K562 (cell line): ENCODE results near the gene SCUBE1. TPM values are rescaled to one million over a fixed set of nuclear protein-coding genes. Genes with fewer than 3 reads are reported as not detected.

Experiments used
- BHLHE40 ChIP-seq: IDR thresholded peaks from 2 replicates; pipeline ENCODE4 v1.6.1; 2011; ENCODE audit warnings: low read length, improper control_type of control experiment
- CTBP1 ChIP-seq: fragments of 450-650 bp; IDR thresholded peaks from 2 replicates; pipeline ENCODE4 v1.6.1; 2016; ENCODE audit warnings: borderline replicate concordance
- GATAD2B ChIP-seq: fragments of 450-650 bp; IDR thresholded peaks from 2 replicates; pipeline ENCODE4 v1.6.1; 2017; ENCODE audit warnings: mild to moderate bottlenecking, borderline replicate concordance
- HNRNPK ChIP-seq: fragments of 200-400 bp; formaldehyde crosslinking; IDR thresholded peaks from one replicate; pipeline ENCODE4 v1.6.1; 2018; ENCODE audit warnings: mild to moderate bottlenecking, low read depth, low read length; ENCODE audit not compliant: poor library complexity, severe bottlenecking
- ILK ChIP-seq: fragments of 450-650 bp; IDR thresholded peaks from 2 replicates; pipeline ENCODE4 v1.6.1; 2016; ENCODE audit warnings: missing genetic modification characterization, low read depth, mild to moderate bottlenecking, missing compliant biosample characterization, moderate library complexity, borderline replicate concordance
- KDM5B ChIP-seq: fragments of 200-600 bp; sonication (generic); IDR thresholded peaks from 2 replicates; pipeline ENCODE4 v1.6.1; 2012; ENCODE audit warnings: low read depth, mild to moderate bottlenecking, moderate library complexity, low read length, control low read depth, inconsistent platforms; ENCODE audit not compliant: insufficient replicate concordance
- MXD1 ChIP-seq: fragments of 250-450 bp; sonication (Bioruptor Pico); IDR thresholded peaks from 2 replicates; pipeline ENCODE4 v1.8.0; 2021; ENCODE audit warnings: borderline replicate concordance, mild to moderate bottlenecking, moderate library complexity; ENCODE audit not compliant: poor library complexity, severe bottlenecking
- MYBL2 ChIP-seq, 2 experiments: fragments of 450-650 bp in 1 of 2; sonication (generic) in 1 of 2; formaldehyde crosslinking in 1 of 2; IDR thresholded peaks; 2 replicates each; pipeline versions ENCODE4 v1.6.1 to v1.8.1; 2017 to 2022; ENCODE audit warnings: borderline replicate concordance in 1 of 2, inconsistent platforms in 1 of 2, low read depth in 1 of 2, mild to moderate bottlenecking in 1 of 2, missing genetic modification reagents in 1 of 2, moderate library complexity in 1 of 2
- NFE2 ChIP-seq: IDR thresholded peaks from 2 replicates; pipeline ENCODE4 v1.6.1; 2014; ENCODE audit warnings: antibody characterized with exemption, low read depth
- PHF8 ChIP-seq: fragments of 200-600 bp; sonication (generic); IDR thresholded peaks from 2 replicates; pipeline ENCODE4 v1.6.1; 2012; ENCODE audit warnings: mixed run types, mild to moderate bottlenecking, inconsistent platforms, low read length, moderate library complexity, borderline replicate concordance
- POLR2AphosphoS5 ChIP-seq: IDR thresholded peaks from 2 replicates; pipeline ENCODE4 v1.6.1; 2011; ENCODE audit warnings: mild to moderate bottlenecking, low read depth, low read length, moderate library complexity; ENCODE audit not compliant: control insufficient read depth, insufficient read depth
- RB1 ChIP-seq: fragments of 450-650 bp; IDR thresholded peaks from 2 replicates; pipeline ENCODE4 v1.6.1; 2017; ENCODE audit warnings: low read depth, mild to moderate bottlenecking
- RBFOX2 ChIP-seq: fragments of 200-400 bp; formaldehyde crosslinking; IDR thresholded peaks from 2 replicates; pipeline ENCODE4 v1.6.1; 2017; ENCODE audit warnings: low read depth, mild to moderate bottlenecking, low read length, moderate library complexity
- RFX7 ChIP-seq: fragments of 250-450 bp; sonication (Bioruptor Pico); IDR thresholded peaks from 2 replicates; pipeline ENCODE4 v1.5.1; 2021; ENCODE audit warnings: mild to moderate bottlenecking
- SIN3A ChIP-seq, 2 experiments: fragments of 150-350 bp in 1 of 2; IDR thresholded peaks; 2 replicates each; pipeline ENCODE4 v1.6.1; 2011 to 2016; ENCODE audit warnings: borderline replicate concordance in 2 of 2, low read depth in 2 of 2, low read length in 2 of 2, mild to moderate bottlenecking in 2 of 2, moderate library complexity in 2 of 2; ENCODE audit not compliant: control insufficient read depth in 1 of 2
- THRAP3 ChIP-seq: fragments of 450-650 bp; IDR thresholded peaks from 2 replicates; pipeline ENCODE4 v1.6.1; 2016; ENCODE audit warnings: mild to moderate bottlenecking, inconsistent platforms, borderline replicate concordance
- ZNF740 ChIP-seq, 3 experiments: fragments of 200-800 bp in 1 of 3; sonication (Bioruptor generic) in 1 of 3; sonication (generic) in 1 of 3; formaldehyde crosslinking in 1 of 3; IDR thresholded peaks; 2 replicates each; pipeline versions ENCODE4 v1.6.1 to v1.8.0; 2016 to 2022; ENCODE audit warnings: mild to moderate bottlenecking in 2 of 3, missing compliant biosample characterization in 2 of 3, missing genetic modification characterization in 2 of 3, missing genetic modification reagents in 1 of 3
- polyA plus RNA-seq, 8 experiments: library from polyadenylated mRNA; depleted of rRNA in 4 of 8; stranded (reverse) in 5 of 8; unstranded in 3 of 8; fragments of >200 nt; fragmentation: Nextera tagmentation in 2 of 8; fragmentation: Illumina TruSeq in 1 of 8; extraction: Ambion mirVana in 2 of 8; extraction: Trizol in 1 of 8; gene quantifications; 2 replicates each; pipeline versions ENCODE4 v1.2.1 to v1.2.3, GENCODE V29; 2011 to 2014; ENCODE audit warnings: inconsistent platforms in 1 of 8, missing spikeins in 1 of 8
- total RNA-seq, 7 experiments: library from RNA; depleted of rRNA in 6 of 7; stranded (reverse); fragments of >200 nt in 6 of 7; fragmentation: Illumina TruSeq in 2 of 7; extraction: Trizol in 2 of 7; gene quantifications; 2 replicates each; pipeline versions ENCODE4 v1.2.1 to v1.2.3, GENCODE V29; 2011 to 2021; ENCODE audit warnings: low replicate concordance in 1 of 7
- TF ChIP-seq, protein P1 (sequence below): fragments of 250-450 bp; sonication (Bioruptor Pico); IDR thresholded peaks from 2 replicates; pipeline ENCODE4 v1.5.1; 2021; ENCODE audit warnings: mild to moderate bottlenecking
- TF ChIP-seq, protein P2 (sequence below), 2 experiments: fragments of 250-450 bp in 1 of 2; fragments of 450-650 bp in 1 of 2; sonication (Bioruptor Pico) in 1 of 2; IDR thresholded peaks; 2 replicates each; pipeline versions ENCODE4 v1.6.1 to v1.8.0; 2016 to 2021; ENCODE audit warnings: mild to moderate bottlenecking in 2 of 2, moderate library complexity in 2 of 2, missing compliant biosample characterization in 1 of 2, missing genetic modification characterization in 1 of 2

Gene SCUBE1
- total and polyA plus RNA-seq, 9 of the 15 experiments (the other 6 are each of a cell fraction or from before 2014, with no cell fraction given) = 0.03 to 0.47 (median 0.29) TPM; not detected in 6

DNA sequence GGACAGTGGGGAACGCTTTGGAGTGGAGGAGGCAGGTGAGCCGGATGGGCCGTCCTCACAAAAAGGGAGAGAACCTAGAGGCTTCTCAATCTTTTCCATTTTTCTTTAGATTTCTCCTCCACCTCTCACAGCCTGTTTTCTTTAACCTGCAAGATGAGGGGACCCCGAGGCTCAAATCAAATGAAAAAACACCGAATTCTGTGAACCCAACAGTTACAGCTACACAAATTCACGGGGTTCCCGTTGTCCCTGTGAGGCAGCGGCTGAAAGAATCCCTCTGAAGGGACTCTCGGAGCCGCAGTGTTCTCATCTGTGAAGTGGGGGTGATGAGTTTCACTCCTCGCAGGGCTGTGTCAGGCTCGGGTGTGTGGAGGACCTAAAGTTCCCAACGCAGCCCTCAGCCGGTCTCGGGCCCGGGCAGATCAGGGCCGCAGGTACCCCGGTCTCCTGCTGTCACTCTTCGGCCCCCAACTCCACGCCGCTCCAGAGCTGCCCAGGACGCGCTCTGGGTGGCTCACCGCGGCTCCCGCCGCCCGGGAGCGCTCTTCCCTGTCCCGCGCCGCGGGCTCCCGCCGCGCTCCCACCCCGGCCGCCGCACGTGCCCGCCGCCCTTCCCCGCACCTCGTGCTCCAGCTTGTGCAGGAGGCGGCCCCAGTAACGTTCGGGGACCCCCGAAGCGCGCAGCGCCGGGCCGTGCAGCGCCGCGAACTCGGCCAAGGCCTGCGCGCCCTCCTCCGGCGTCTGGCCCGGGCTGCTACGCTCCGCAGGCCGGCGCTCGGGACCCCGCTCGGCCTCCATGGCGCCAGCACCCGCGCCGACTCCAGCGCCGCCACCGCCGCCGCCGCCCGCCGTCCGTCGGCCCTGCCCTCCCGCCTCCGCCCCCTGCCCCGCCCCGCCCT, 156.7 kb downstream of the SCUBE1 start, which contains the start of gene TTLL12 (continued):
- no peak for TF ChIP-seq ILK (tag)
- peak; percentile 90 for TF ChIP-seq BHLHE40
- TF ChIP-seq MXD1 = peak; percentile 47
- TF ChIP-seq, protein P1, sequence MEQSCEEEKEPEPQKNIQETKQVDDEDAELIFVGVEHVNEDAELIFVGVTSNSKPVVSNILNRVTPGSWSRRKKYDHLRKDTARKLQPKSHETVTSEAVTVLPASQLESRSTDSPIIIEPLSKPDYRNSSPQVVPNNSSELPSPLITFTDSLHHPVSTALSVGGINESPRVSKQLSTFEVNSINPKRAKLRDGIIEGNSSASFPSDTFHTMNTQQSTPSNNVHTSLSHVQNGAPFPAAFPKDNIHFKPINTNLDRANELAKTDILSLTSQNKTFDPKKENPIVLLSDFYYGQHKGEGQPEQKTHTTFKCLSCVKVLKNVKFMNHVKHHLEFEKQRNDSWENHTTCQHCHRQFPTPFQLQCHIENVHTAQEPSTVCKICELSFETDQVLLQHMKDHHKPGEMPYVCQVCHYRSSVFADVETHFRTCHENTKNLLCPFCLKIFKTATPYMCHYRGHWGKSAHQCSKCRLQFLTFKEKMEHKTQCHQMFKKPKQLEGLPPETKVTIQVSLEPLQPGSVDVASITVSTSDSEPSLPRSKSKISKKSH (CRISPR knock-in tag) = no peak
- peak; percentile 78; the same call in 1 of the 2 replicates for TF ChIP-seq PHF8
- no peak for TF ChIP-seq NFE2
- TF ChIP-seq RB1 = peak; percentile 65; the same call in 1 of the 2 replicates
- no peak for TF ChIP-seq MYBL2 (IDR thresholded peaks at IDR 0.05; ENCODE audit: low read depth)
- TF ChIP-seq MYBL2 (CRISPR knock-in tag; IDR thresholded peaks at IDR 0.05; ENCODE audit: borderline replicate concordance) = no peak
- TF ChIP-seq ZNF740 (CRISPR knock-in tag; IDR thresholded peaks at IDR 0.05) = peak; percentile 11; the same call in 1 of the 2 replicates
- TF ChIP-seq ZNF740 (tag; IDR thresholded peaks at IDR 0.05) = peak in 1 of 2 experiments; percentile 11; a peak in 1 of 4 replicates
- TF ChIP-seq THRAP3 = no peak
- TF ChIP-seq CTBP1 = peak; percentile 60
- no peak for TF ChIP-seq RFX7 (CRISPR knock-in tag)
- TF ChIP-seq RBFOX2 = peak; percentile 64
- TF ChIP-seq GATAD2B = peak; percentile 61
- TF ChIP-seq KDM5B = peak; percentile 70
- peak; percentile 17 for TF ChIP-seq HNRNPK
- TF ChIP-seq, protein P2, sequence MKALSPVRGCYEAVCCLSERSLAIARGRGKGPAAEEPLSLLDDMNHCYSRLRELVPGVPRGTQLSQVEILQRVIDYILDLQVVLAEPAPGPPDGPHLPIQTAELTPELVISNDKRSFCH (CRISPR knock-in tag; IDR thresholded peaks at IDR 0.05) = no peak
- TF ChIP-seq, protein P2 (tag; IDR thresholded peaks at IDR 0.05) = 0 out of 2 replicates have a peak, but pooled peaks have one; percentile 29
- TF ChIP-seq POLR2AphosphoS5 = peak; percentile 18; the same call in 1 of the 2 replicates
- peak; percentile 1 to 52; a peak in 1 of 4 replicates for TF ChIP-seq SIN3A (IDR thresholded peaks at IDR 0.05; ENCODE audit: borderline replicate concordance in 2 of 2, control insufficient read depth in 1 of 2, low read depth in 2 of 2, low read length in 2 of 2)
